Panc1 (cell line): Measurements from ENCODE around the gene HAUS6. TPM values are rescaled to one million over a fixed set of nuclear protein-coding genes. Genes with fewer than 3 reads are reported as not detected.
A peak's percentile ranks its signal among the peaks of the same experiment; 100 is the strongest.

Source experiments
- ATAC-seq: fragments of 200-7000 bp; cut with Tn5 transposase; 2 replicates; pipeline ENCODE4 v1.9.1; 2020; ENCODE audit warnings: mild to moderate bottlenecking, moderate library complexity
- BruUV-seq: library from RNA; stranded (reverse); fragments of 400-500 nt; replicated peaks from 2 replicates; lab custom pipeline; 2021; lab: Mats Ljungman, UMichigan
- CTCF ChIA-PET: fragments of 300-600 bp; sonication (Branson Sonifier 250); formaldehyde crosslinking; loops from one replicate; lab custom pipeline; 2022; ENCODE audit warnings: antibody characterized with exemption; lab: Charles Lee
- POLR2A ChIA-PET: fragments of 300-600 bp; sonication (Branson Sonifier 250); formaldehyde crosslinking; loops from one replicate; lab custom pipeline; 2022; ENCODE audit warnings: antibody characterized with exemption; lab: Charles Lee
- DNase-seq: peaks from one replicate; pipeline ENCODE4 v3.0.0-alpha.2; 2010; ENCODE audit warnings: low read depth, low spot score
- H3K27ac ChIP-seq: 2 replicates; pipeline ENCODE4 v1.5.1; 2011; ENCODE audit warnings: mild to moderate bottlenecking, low read length, inconsistent platforms
- H3K27me3 ChIP-seq: fragments of 200-500 bp; sonication (Bioruptor generic); 2 replicates; pipeline ENCODE4 v1.6.0; 2014; ENCODE audit warnings: low read length, inconsistent platforms; ENCODE audit not compliant: control insufficient read depth, insufficient read depth
- H3K36me3 ChIP-seq: fragments of 200-500 bp; sonication (Bioruptor generic); 2 replicates; pipeline ENCODE4 v1.5.1; 2014; ENCODE audit warnings: inconsistent platforms, mild to moderate bottlenecking, low read length, moderate library complexity; ENCODE audit not compliant: control insufficient read depth, insufficient read depth
- H3K4me1 ChIP-seq: 2 replicates; pipeline ENCODE4 v1.5.1; 2011; ENCODE audit warnings: inconsistent platforms, mild to moderate bottlenecking, low read length, moderate library complexity; ENCODE audit not compliant: control insufficient read depth, insufficient read depth
- H3K4me3 ChIP-seq, 2 experiments: 2 replicates each; pipeline ENCODE4 v1.5.1; 2011 to 2012; ENCODE audit warnings: low read depth in 2 of 2, low read length in 2 of 2, mild to moderate bottlenecking in 2 of 2, inconsistent platforms in 1 of 2, moderate library complexity in 1 of 2
- H3K9me3 ChIP-seq: fragments of 200-500 bp; sonication (Bioruptor generic); 2 replicates; pipeline ENCODE4 v1.5.1; 2014; ENCODE audit warnings: low read depth, mild to moderate bottlenecking, inconsistent platforms, low read length, moderate library complexity; ENCODE audit not compliant: control insufficient read depth, insufficient read depth
- CTCF ChIP-seq: fragments of 450-650 bp; IDR thresholded peaks from 2 replicates; pipeline ENCODE4 v1.5.1; 2017; ENCODE audit warnings: mild to moderate bottlenecking
- POLR2AphosphoS5 ChIP-seq: IDR thresholded peaks from 2 replicates; pipeline ENCODE4 v1.6.1; 2012; ENCODE audit warnings: mild to moderate bottlenecking, low read depth, low read length, moderate library complexity
- REST ChIP-seq, 2 experiments: IDR thresholded peaks; 2 replicates each; pipeline ENCODE4 v1.6.1; 2011 to 2012; ENCODE audit warnings: low read depth in 2 of 2, control low read depth in 1 of 2, low read length in 1 of 2, mild to moderate bottlenecking in 1 of 2, moderate library complexity in 1 of 2; ENCODE audit not compliant: insufficient read depth in 1 of 2
- SIN3A ChIP-seq: IDR thresholded peaks from 2 replicates; pipeline ENCODE4 v1.6.1; 2012; ENCODE audit warnings: low read depth, mild to moderate bottlenecking, low read length, moderate library complexity, borderline replicate concordance; ENCODE audit not compliant: insufficient read depth
- TCF7L2 ChIP-seq: IDR thresholded peaks from 2 replicates; pipeline ENCODE4 v1.6.1; 2011; ENCODE audit warnings: mild to moderate bottlenecking, low read depth, low read length, inconsistent platforms
- in situ Hi-C: cut with HindIII; loops from 2 replicates; pipeline ENCODE4 v1.10.0; 2016; ENCODE audit warnings: low sequenced_read_pairs, low pct_unique_long_range_greater_than_20kb
- intact Hi-C: fragments of 100-400 bp; cut with micrococcal nuclease; formaldehyde crosslinking; loops from one replicate; pipeline ENCODE4 v1.10.0; 2022; ENCODE audit not compliant: unreplicated experiment
- total RNA-seq: library from RNA; stranded (reverse); gene quantifications from one replicate; pipeline ENCODE4 v1.2.1, GENCODE V29; 2021; ENCODE audit not compliant: unreplicated experiment

HAUS6 gene
- total RNA-seq, 1 experiment from 2014 or later: 9.3 TPM

GRCh38 chr9:19108038-19108437, 5.3 kb upstream of the HAUS6 start:
- POLR2A ChIA-PET: no interaction called here
- CTCF ChIA-PET: no interaction called here
- TF ChIP-seq REST (IDR thresholded peaks at IDR 0.05; ENCODE audit: insufficient read depth in 1 of 2, low read depth in 2 of 2, low read length in 1 of 2): no peak
- no peak for TF ChIP-seq CTCF
- TF ChIP-seq TCF7L2: no peak
- no peak for TF ChIP-seq SIN3A
- Histone ChIP-seq H3K27me3 (no peaks in the 10 kb centered on the region), H3K27ac (no peak overlapping the region), H3K4me3 (no peak overlapping the region), H3K36me3 (no peaks in the 10 kb centered on the region), H3K9me3 (no peaks in the 10 kb centered on the region), H3K4me1 (no peaks in the 10 kb centered on the region)
- DNase-seq (no peak), ATAC-seq (no peak)
- in situ Hi-C loops (no loop called here), intact Hi-C loops (loop anchor here (10.0 kb wide), 1 partner anchor 67 kb away; no protein-coding TSS in a partner anchor)
- BruUV-seq: no TSS peak

- in situ Hi-C loops: no loop called here
- ChIA-PET POLR2A (no interaction called here), CTCF (interaction anchor here (0.5 to 0.6 kb wide), 2 partner anchors 9 to 1152 kb away, joined by 3 read pairs; no protein-coding TSS in a partner anchor)
- TF ChIP-seq TCF7L2 (no peak), REST (IDR thresholded peaks at IDR 0.05; ENCODE audit: insufficient read depth in 1 of 2, low read depth in 2 of 2, low read length in 1 of 2) (no peak), POLR2AphosphoS5 (no peak), SIN3A (no peak), CTCF (no peak)
- intact Hi-C loops: loop anchor here (10.0 kb wide), 1 partner anchor 70 kb away; no protein-coding TSS in a partner anchor
- Histone ChIP-seq H3K9me3 (no peaks in the 10 kb centered on the region), H3K4me3 (peak overlapping the region in 1 of 2 experiments; percentile 24; a peak in 1 of 4 replicates), H3K4me1 (no peaks in the 10 kb centered on the region), H3K36me3 (peaks cover 4% of the 10 kb centered on the region; the same call in 1 of the 2 replicates), H3K27me3 (no peaks in the 10 kb centered on the region), H3K27ac (peak overlapping the region; percentile 34; the same call in 1 of the 2 replicates)
- no TSS peak for BruUV-seq
- ATAC-seq: no peak
- no peak for DNase-seq
Observed at GRCh38 chr9:19104515-19105282, 2.0 kb upstream of the HAUS6 start.
